Body of pancreas (tissue), 4 donors: Measurements from ENCODE around the gene LBX1.

Source experiments
- CTCF ChIP-seq, 7 experiments: fragments of 450-650 bp in 4 of 7; fragments of 200-600 bp in 3 of 7; sonication (generic) in 3 of 7; IDR thresholded peaks; one replicate each; pipeline ENCODE4 v1.5.1; 2016 to 2019; ENCODE audit warnings: antibody characterized with exemption in 7 of 7
- POLR2A ChIP-seq, 3 donors: fragments of 450-650 bp; IDR thresholded peaks; one replicate each; pipeline ENCODE4 v1.6.1; 2016; ENCODE audit warnings: antibody characterized with exemption in 3 of 3, mild to moderate bottlenecking in 2 of 3

GRCh38 chr10:101182936-101183335 lies 46.3 kb downstream of the LBX1 start:
- TF ChIP-seq POLR2A (IDR thresholded peaks at IDR 0.05) (no peak), CTCF (IDR thresholded peaks at IDR 0.05) (no peak)
